ENCODE measurements around the gene TMEM219.

TMEM219 gene

GRCh38 chr16:29983420-29984136 is 21.7 kb downstream of the TMEM219 start:
- DNase-seq, result no peak

DNA sequence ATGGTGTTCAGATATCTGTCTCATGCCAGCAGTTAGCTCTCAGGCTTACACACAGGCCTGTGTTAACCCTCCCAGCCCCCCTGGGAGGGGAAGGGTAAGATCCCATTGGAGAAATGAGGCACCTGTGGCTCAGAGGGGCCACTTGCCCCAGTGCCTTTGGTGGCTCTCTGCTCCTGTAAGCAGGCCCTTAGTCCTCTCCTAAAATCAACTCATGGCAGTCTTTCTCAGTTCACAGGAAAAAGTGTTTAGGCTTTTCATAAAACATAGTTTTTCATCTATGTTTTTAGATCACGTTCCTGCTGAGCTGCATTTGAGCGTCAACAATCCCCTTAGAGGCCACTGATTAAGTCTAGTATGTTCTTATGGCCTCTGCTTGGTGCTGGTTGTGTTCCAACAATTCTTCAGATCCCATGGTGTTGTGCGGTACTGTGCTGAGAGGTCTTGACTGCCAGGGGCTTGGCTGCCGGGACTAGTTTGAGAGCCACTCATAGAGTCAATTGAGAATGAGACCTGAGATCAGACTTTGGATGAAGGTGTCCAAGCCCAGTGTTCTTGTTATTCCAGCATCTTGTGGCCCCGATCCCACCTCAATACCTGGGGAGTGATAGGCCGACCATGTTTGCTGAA is 22.4 kb downstream of the TMEM219 start:
- DNase-seq, result no peak

- no peak for DNase-seq
Observed at GRCh38 chr16:29984764-29985147, 22.9 kb downstream of the TMEM219 start.

- no peak for DNase-seq
Observed at GRCh38 chr16:29985271-29985811, 23.5 kb downstream of the TMEM219 start.

DNA sequence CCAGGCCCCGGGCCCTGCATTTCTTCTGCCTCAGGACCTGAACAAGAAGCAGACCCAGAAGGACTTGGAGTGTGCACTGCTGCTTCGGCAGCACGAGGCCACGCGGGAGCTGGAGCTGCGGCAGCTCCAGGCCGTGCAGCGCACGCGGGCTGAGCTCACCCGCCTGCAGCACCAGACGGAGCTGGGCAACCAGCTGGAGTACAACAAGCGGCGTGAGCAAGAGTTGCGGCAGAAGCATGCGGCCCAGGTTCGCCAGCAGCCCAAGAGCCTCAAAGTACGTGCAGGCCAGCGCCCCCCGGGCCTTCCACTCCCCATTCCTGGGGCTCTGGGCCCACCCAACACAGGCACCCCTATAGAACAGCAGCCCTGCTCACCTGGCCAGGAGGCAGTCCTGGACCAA is 24.4 kb downstream of the TMEM219 start:
- no peak for DNase-seq

- DNase-seq, result no peak
Observed at GRCh38 chr16:29986931-29987330, 25.1 kb downstream of the TMEM219 start.

DNA sequence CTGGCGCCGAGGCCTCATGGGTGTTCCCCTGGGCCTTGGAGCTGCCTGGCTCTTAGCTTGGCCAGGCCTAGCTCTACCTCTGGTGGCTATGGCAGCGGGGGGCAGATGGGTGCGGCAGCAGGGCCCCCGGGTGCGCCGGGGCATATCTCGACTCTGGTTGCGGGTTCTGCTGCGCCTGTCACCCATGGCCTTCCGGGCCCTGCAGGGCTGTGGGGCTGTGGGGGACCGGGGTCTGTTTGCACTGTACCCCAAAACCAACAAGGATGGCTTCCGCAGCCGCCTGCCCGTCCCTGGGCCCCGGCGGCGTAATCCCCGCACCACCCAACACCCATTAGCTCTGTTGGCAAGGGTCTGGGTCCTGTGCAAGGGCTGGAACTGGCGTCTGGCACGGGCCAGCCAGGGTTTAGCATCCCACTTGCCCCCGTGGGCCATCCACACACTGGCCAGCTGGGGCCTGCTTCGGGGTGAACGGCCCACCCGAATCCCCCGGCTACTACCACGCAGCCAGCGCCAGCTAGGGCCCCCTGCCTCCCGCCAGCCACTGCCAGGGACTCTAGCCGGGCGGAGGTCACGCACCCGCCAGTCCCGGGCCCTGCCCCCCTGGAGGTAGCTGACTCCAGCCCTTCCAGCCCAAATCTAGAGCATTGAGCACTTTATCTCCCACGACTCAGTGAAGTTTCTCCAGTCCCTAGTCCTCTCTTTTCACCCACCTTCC is 25.6 kb downstream of the TMEM219 start:
- DNase-seq, result no peak

DNA sequence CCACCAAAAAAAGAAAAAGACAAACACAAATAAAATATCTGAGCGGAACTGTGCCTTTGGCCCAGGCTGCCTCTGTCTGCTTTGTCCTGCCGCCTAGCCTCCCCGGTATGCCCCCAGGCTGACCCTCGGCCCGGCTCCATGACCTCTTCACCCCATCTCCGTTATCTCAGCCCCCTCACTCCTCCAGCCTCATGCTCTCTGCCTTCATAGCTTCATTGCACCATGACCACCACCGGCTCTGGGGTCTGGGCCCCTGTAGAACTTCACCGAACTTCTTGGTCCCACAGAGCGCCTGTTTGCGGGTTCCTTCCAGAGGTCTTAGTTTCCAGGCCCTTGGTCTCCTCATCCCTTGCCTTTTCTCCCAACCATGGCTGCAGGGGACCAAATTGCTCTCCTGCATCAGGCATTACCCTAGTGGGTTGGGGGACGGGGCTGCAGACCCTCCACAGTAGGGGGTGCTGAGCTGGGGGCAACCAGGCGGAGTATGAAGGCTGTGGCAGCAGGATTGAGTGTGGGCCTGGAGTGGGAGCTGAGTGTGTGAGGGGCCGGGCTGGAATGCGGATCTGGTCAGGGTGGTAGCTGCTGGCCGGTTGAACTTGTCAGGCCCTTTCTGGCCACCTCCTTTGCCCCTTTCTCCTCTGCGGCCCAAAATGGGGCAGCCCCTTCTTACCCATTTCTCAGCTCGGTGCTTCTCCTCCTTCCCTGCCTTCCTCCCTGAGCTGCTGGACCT is 26.6 kb downstream of the TMEM219 start:
- DNase-seq, result no peak

DNA sequence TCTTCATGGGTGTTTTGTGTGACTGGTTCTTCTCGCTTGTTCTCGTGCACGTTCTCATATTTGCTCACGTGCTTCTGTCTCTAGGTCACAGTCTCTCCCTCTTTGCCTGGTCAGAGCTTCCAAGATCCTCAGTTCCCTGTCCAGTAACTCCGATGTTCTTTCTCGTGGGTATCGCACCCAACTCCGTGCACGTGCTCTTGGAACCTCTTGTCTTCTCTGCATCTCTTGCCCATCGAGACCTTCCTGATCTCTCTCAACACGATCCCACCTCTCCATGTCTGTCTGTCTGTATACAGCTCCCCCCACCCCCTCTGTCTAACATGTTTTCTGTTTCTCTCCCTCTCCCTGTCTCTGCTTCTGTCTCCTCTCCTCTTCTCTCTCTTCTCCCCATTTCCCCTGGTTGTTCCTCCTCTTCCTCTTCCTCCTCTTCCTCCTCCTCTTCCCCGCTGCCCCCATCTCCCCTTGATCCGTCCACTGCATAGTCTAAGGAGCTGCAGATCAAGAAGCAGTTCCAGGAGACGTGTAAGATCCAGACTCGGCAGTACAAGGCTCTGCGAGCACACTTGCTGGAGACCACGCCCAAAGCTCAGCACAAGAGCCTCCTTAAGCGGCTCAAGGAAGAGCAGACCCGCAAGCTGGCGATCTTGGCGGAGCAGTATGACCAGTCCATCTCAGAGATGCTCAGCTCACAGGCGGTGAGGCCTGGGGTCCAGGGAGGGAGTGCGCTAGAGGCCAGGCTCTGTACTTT is 27.4 kb downstream of the TMEM219 start:
- DNase-seq, result no peak

DNA sequence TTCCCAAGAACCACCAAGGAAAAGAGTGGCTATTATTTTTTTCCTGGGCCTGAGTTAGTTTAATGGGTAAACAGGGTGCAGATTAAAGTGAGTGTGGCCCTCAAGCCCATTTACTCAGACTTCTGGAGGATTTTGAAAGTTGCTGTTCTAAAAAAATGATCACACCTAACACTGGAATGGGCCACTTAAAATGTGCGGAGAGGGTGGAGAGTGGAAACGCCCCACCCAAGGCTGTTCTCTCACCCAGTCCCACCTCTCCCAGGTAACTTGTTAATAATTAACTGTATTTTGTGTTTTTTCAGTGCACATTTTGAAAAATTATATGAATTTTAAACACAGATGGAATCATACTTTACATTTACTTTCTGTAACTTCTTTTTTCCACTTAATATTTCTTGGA is 28.2 kb downstream of the TMEM219 start:
- no peak for DNase-seq

- DNase-seq, result no peak
Observed at GRCh38 chr16:29990883-29991570, 29.1 kb downstream of the TMEM219 start.

DNA sequence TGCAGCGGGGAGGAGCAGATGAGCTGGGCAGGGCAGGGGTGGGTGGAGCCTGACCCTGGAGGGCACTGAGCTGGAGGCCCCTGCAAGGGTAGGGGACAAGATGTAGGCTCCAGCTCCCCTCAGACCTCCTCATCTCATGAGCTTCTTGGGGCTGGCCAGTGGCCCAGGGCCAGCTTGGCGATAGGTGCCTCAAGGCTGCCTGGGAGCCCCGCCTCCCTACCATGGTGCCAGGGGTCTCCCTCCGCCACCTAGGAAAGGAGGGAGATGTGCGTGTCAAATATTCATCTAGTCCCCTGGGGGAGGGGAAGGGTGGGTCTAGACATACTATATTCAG is 29.7 kb downstream of the TMEM219 start:
- DNase-seq, result no peak

- no peak for DNase-seq
Observed at GRCh38 chr16:29992344-29992967, 30.6 kb downstream of the TMEM219 start.

GRCh38 chr16:29993191-29993902 is 31.5 kb downstream of the TMEM219 start:
- DNase-seq, result no peak

- DNase-seq, result no peak
Observed at GRCh38 chr16:29993903-29994599, 32.2 kb downstream of the TMEM219 start.

DNA sequence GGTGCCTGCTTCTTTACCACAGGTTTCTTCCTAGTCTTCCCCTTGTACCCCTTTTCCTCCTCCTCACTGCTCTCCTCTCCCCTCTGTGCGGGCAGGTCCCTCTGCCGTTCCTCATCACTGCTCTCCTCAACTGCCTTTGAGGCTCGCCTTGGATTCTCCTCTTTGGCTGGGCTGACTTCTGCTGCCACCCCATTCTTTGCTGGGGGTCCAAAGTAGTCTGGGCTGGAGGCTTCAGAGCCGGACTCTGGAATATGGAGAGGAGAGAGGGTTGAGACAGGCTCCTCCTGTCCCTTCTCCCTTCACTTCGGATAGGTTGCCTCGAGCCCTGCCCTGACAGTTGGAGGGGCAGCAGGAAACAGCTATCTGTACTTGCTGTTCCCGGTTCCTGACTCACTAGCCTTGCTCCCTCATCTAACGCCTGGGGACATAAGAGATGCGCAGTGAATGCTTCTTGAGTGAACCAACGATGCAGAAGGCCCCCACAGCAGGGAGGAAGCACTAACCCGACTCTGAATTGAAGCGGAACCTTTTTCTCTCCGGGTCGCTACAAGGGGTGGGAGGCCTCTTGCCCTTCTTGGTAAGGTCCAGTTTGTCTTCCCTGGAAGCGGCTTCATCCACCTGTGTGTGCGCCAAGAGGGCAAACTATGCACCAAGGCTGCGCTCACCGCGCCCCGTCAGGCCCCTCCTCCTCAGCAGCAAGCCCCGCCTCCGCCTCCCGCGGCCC is 32.9 kb downstream of the TMEM219 start:
- peak; percentile 65 for DNase-seq

DNA sequence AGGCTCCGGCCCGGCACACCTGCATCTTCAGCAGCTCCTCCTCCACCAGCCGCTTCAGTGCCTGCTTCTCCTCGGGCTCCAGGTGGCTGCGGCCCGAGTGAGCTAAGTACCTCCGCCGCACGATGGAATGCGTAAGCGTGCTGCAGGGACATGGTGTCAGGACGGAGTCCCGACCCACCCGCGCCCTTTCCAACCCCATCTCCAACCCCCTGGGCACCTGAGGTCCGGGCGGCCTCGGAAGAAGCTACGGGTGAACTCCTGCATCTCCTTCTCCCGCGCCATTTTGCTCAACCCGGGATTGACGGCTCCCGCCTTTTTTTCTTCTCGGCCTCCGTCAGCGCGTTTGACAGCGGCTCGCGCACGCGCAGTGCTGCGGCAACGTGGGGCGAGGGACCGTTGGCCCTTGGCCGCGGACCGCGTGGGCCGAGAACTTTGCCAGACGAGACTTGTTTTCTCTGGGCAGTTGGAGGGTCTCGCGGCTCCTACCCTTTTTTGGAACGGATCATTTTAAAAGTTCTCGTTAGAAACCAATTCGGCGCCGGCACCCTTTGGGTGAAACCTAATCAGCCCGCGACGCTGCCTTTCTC is 33.5 kb downstream of the TMEM219 start, which contains the start of gene HIRIP3:
Gene HIRIP3 (minus strand): TSS at position 294 of the 587 bp plus-strand sequence. CDS start 12 bp downstream, at position 282.
- peak; percentile 83 for DNase-seq

DNA sequence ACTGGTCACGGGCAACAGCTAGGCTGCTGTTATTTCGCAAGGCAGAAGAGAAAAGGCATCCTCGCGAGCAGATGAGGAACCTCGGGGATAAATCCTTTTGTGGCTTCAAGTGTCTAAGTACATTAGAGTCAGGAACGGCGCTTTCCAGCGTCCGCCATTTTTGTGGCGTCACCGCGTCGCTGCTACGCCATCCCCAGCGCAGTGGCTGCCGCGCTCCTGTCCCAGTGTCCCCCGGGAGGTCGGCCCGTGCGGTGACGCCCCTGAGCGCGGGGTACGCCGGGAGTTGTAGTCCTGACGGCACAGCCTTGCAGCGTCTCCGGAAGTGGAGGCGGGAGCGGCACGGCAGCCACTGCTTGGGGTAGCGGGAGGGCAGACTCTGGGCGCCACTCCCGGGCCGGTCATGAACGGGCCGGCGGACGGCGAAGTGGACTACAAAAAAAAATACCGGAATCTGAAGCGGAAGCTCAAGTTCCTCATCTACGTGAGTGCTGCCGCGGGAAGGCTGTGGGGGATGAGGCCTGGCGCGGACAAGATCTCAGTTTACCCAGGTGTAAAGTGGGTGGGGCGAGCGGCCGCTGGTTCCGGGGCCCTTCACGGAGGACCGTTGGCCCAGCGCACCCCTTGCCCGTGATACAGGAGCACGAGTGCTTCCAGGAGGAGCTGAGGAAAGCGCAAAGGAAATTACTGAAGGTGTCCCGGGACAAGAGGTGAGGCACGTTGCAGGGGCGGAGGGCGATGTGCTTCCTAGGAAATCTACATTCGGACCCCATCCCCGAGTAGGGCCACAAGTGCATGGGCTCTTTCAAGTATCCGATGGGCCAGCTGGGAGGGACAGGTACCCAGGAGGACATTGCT is 34.3 kb downstream of the TMEM219 start, which contains the start of gene INO80E:
Gene INO80E (plus strand): TSS at position 331 of the 855 bp plus-strand sequence. CDS start 70 bp downstream, at position 401.
- peak; percentile 96 for DNase-seq

Data from fibroblast of skin of right biceps (primary cell).